HEK293T (cell line): ENCODE measurements around the gene CDH13.

Experiments used
- CTCF ChIA-PET: fragments of 350-600 bp; formaldehyde crosslinking; extraction: SDS; loops from one replicate; lab custom pipeline; 2021; ENCODE audit warnings: antibody characterized with exemption, inconsistent platforms; lab: Yijun Ruan, JAX
- POLR2A ChIA-PET: fragments of 350-600 bp; formaldehyde crosslinking; extraction: SDS; loops from one replicate; lab custom pipeline; 2020; ENCODE audit warnings: antibody characterized with exemption, inconsistent platforms; lab: Yijun Ruan, JAX
- DNase-seq: peaks from one replicate; pipeline ENCODE4 v3.0.0; 2012; ENCODE audit warnings: mixed read lengths; ENCODE audit errors: extremely low spot score
- ARNT ChIP-seq: fragments of 450-650 bp; IDR thresholded peaks from 2 replicates; pipeline ENCODE4 v1.6.1; 2017; ENCODE audit warnings: mild to moderate bottlenecking
- BHLHE40 ChIP-seq: fragments of 450-650 bp; IDR thresholded peaks from 2 replicates; pipeline ENCODE4 v1.6.1; 2016; ENCODE audit warnings: mild to moderate bottlenecking, moderate library complexity, borderline replicate concordance
- CTBP1 ChIP-seq: fragments of 450-650 bp; IDR thresholded peaks from 2 replicates; pipeline ENCODE4 v1.6.1; 2016; ENCODE audit warnings: borderline replicate concordance
- ELF4 ChIP-seq: fragments of 450-650 bp; IDR thresholded peaks from 2 replicates; pipeline ENCODE4 v1.6.1; 2017; ENCODE audit warnings: antibody characterized with exemption
- FOXA1 ChIP-seq: fragments of 450-650 bp; IDR thresholded peaks from 2 replicates; pipeline ENCODE4 v1.6.1; 2016; ENCODE audit warnings: mild to moderate bottlenecking
- FOXK2 ChIP-seq: fragments of 450-650 bp; IDR thresholded peaks from 2 replicates; pipeline ENCODE4 v1.6.1; 2016; ENCODE audit warnings: mild to moderate bottlenecking
- FOXM1 ChIP-seq: fragments of 450-650 bp; IDR thresholded peaks from 2 replicates; pipeline ENCODE4 v1.6.1; 2017; ENCODE audit warnings: mild to moderate bottlenecking, borderline replicate concordance
- HDGF ChIP-seq: fragments of 450-650 bp; IDR thresholded peaks from 2 replicates; pipeline ENCODE4 v1.6.1; 2017; ENCODE audit warnings: antibody characterized with exemption, borderline replicate concordance
- L3MBTL2 ChIP-seq: fragments of 450-650 bp; conservative IDR thresholded peaks from 2 replicates; pipeline ENCODE4 v1.6.1; 2016; ENCODE audit warnings: mild to moderate bottlenecking
- LEF1 ChIP-seq: fragments of 450-650 bp; IDR thresholded peaks from 2 replicates; pipeline ENCODE4 v1.6.1; 2017; ENCODE audit warnings: mild to moderate bottlenecking, borderline replicate concordance
- NFRKB ChIP-seq: fragments of 450-650 bp; IDR thresholded peaks from 2 replicates; pipeline ENCODE4 v1.6.1; 2016; ENCODE audit warnings: mild to moderate bottlenecking, moderate library complexity
- PKNOX1 ChIP-seq: fragments of 450-650 bp; IDR thresholded peaks from 2 replicates; pipeline ENCODE4 v1.6.1; 2016
- SP1 ChIP-seq: fragments of 450-650 bp; IDR thresholded peaks from 2 replicates; pipeline ENCODE4 v1.6.1; 2017
- SUZ12 ChIP-seq: fragments of 450-650 bp; IDR thresholded peaks from 2 replicates; pipeline ENCODE4 v1.6.1; 2016; ENCODE audit warnings: mild to moderate bottlenecking
- TARDBP ChIP-seq: fragments of 450-650 bp; IDR thresholded peaks from 2 replicates; pipeline ENCODE4 v1.6.1; 2016
- ZNF384 ChIP-seq: fragments of 450-650 bp; IDR thresholded peaks from 2 replicates; pipeline ENCODE4 v1.6.1; 2016

CDH13 gene

GRCh38 chr16:83051451-83051850 lies 424.7 kb downstream of the CDH13 start:
- POLR2A ChIA-PET: no interaction called here
- TF ChIP-seq CTBP1: no peak
- no peak for TF ChIP-seq SP1
- no peak for TF ChIP-seq SUZ12
- TF ChIP-seq HDGF: no peak

GRCh38 chr16:83054283-83054682 lies 427.5 kb downstream of the CDH13 start:
- ChIA-PET CTCF (no interaction called here), POLR2A (no interaction called here)
- TF ChIP-seq PKNOX1 (no peak), NFRKB (no peak), ELF4 (no peak), L3MBTL2 (no peak), BHLHE40 (no peak), CTBP1 (no peak), HDGF (no peak), LEF1 (no peak), ZNF384 (no peak)
- no peak for DNase-seq

More at GRCh38 chr16:83051451-83051850, 424.7 kb downstream of the CDH13 start:
- CTCF ChIA-PET: no interaction called here
- no peak for DNase-seq

- no peak for DNase-seq
- no peak for TF ChIP-seq TARDBP
- TF ChIP-seq PKNOX1: no peak
- no peak for TF ChIP-seq L3MBTL2
- TF ChIP-seq SUZ12: no peak
- TF ChIP-seq FOXM1: no peak
- ChIA-PET POLR2A (no interaction called here), CTCF (no interaction called here)
Measured at GRCh38 chr16:83058376-83058775, 431.6 kb downstream of the CDH13 start.

GRCh38 chr16:83059237-83059636 lies 432.5 kb downstream of the CDH13 start:
- POLR2A ChIA-PET: no interaction called here
- TF ChIP-seq PKNOX1: no peak
- TF ChIP-seq ARNT: no peak
- TF ChIP-seq HDGF: no peak
- no peak for TF ChIP-seq L3MBTL2
- CTCF ChIA-PET: no interaction called here
- no peak for DNase-seq

- ChIA-PET POLR2A (no interaction called here), CTCF (no interaction called here)
- no peak for DNase-seq
- TF ChIP-seq ARNT (no peak), ELF4 (no peak), FOXK2 (no peak)
Measured at GRCh38 chr16:83066011-83066410, 439.2 kb downstream of the CDH13 start.

- TF ChIP-seq BHLHE40 (no peak), SP1 (no peak), PKNOX1 (no peak), ELF4 (no peak), ARNT (no peak), TARDBP (no peak), ZNF384 (no peak), FOXK2 (no peak)
- CTCF ChIA-PET: no interaction called here
- POLR2A ChIA-PET: no interaction called here
- DNase-seq: no peak
Measured at GRCh38 chr16:83066881-83067280, 440.1 kb downstream of the CDH13 start.

GRCh38 chr16:83068686-83069085 lies 441.9 kb downstream of the CDH13 start:
- DNase-seq: no peak
- POLR2A ChIA-PET: no interaction called here
- CTCF ChIA-PET: no interaction called here
- TF ChIP-seq HDGF: no peak
- no peak for TF ChIP-seq FOXA1
- TF ChIP-seq FOXM1: no peak
- no peak for TF ChIP-seq ZNF384
- no peak for TF ChIP-seq BHLHE40
- no peak for TF ChIP-seq ARNT
- no peak for TF ChIP-seq FOXK2
- no peak for TF ChIP-seq SP1
- TF ChIP-seq TARDBP: no peak
- TF ChIP-seq NFRKB: no peak
- TF ChIP-seq SUZ12: no peak
- TF ChIP-seq LEF1: no peak
- TF ChIP-seq PKNOX1: no peak
- TF ChIP-seq CTBP1: no peak
- TF ChIP-seq L3MBTL2: no peak
- no peak for TF ChIP-seq ELF4
